HCT116 (cell line): Measurements from ENCODE around the gene AKAP9.

Experiments
- CEBPB ChIP-seq: IDR thresholded peaks from 2 replicates; pipeline ENCODE4 v1.6.1; 2012; ENCODE audit warnings: low read depth
- EGR1 ChIP-seq: IDR thresholded peaks from 2 replicates; pipeline ENCODE4 v1.6.1; 2012; ENCODE audit warnings: low read depth
- EZH2 ChIP-seq: fragments of 200-600 bp; sonication (generic); IDR thresholded peaks from 2 replicates; pipeline ENCODE4 v1.6.1; 2017; ENCODE audit warnings: antibody characterized with exemption, mixed run types
- POLR2A ChIP-seq: IDR thresholded peaks from 2 replicates; pipeline ENCODE4 v1.7.0; 2011; ENCODE audit warnings: borderline replicate concordance; ENCODE audit not compliant: insufficient read depth, insufficient read length; ENCODE audit errors: extremely low read depth
- POLR2AphosphoS5 ChIP-seq: IDR thresholded peaks from 2 replicates; pipeline ENCODE4 v1.6.1; 2011; ENCODE audit warnings: mild to moderate bottlenecking, low read depth, low read length, moderate library complexity
- SRF ChIP-seq: IDR thresholded peaks from 2 replicates; pipeline ENCODE4 v1.6.1; 2012; ENCODE audit warnings: low read depth
- ZFX ChIP-seq: fragments of 450-650 bp; IDR thresholded peaks from 2 replicates; pipeline ENCODE4 v1.6.1; 2017
- ZNF274 ChIP-seq: fragments of 200-500 bp; sonication (Bioruptor generic); IDR thresholded peaks from 2 replicates; pipeline ENCODE4 v1.6.1; 2014; ENCODE audit warnings: mild to moderate bottlenecking, low read depth, low read length, inconsistent platforms
- TF ChIP-seq, protein P1 (sequence below), 3 experiments: fragments of 200-600 bp in 1 of 3; sonication (generic) in 1 of 3; IDR thresholded peaks in 2 of 3; conservative IDR thresholded peaks in 1 of 3; 2 replicates each; pipeline ENCODE4 v1.5.1; 2012 to 2017; ENCODE audit warnings: low read depth in 2 of 3, low read length in 2 of 3, antibody characterized with exemption in 1 of 3, borderline replicate concordance in 1 of 3, control low read depth in 1 of 3, mild to moderate bottlenecking in 1 of 3, mixed read lengths in 1 of 3, mixed run types in 1 of 3, moderate library complexity in 1 of 3; ENCODE audit not compliant: insufficient read depth in 1 of 3
- TF ChIP-seq, protein P2 (sequence below): IDR thresholded peaks from 2 replicates; pipeline ENCODE4 v1.6.1; 2012; ENCODE audit warnings: low read depth
- TF ChIP-seq, protein P3 (sequence below): IDR thresholded peaks from 2 replicates; pipeline ENCODE4 v1.6.1; 2012

DNA sequence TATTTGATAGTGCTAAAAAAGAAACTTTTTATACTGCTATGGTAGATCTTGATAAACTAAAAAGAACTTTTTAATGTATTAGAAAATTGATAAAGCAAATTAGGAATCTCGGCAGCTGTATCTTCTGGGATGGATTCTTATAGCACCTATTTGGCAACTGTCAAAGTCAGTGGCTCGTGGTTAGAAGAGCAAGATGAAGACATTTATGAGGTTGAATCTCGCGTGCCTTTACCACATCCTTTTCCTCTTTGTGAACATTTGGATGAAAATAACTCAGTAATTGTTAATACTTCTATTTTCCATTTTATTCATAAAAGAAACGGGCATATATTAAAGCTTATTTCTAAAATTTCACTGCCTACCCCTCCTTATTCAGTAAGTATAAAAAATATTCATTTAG is 117.4 kb downstream of the AKAP9 start:
- TF ChIP-seq ZNF274: no peak
- TF ChIP-seq, protein P1, sequence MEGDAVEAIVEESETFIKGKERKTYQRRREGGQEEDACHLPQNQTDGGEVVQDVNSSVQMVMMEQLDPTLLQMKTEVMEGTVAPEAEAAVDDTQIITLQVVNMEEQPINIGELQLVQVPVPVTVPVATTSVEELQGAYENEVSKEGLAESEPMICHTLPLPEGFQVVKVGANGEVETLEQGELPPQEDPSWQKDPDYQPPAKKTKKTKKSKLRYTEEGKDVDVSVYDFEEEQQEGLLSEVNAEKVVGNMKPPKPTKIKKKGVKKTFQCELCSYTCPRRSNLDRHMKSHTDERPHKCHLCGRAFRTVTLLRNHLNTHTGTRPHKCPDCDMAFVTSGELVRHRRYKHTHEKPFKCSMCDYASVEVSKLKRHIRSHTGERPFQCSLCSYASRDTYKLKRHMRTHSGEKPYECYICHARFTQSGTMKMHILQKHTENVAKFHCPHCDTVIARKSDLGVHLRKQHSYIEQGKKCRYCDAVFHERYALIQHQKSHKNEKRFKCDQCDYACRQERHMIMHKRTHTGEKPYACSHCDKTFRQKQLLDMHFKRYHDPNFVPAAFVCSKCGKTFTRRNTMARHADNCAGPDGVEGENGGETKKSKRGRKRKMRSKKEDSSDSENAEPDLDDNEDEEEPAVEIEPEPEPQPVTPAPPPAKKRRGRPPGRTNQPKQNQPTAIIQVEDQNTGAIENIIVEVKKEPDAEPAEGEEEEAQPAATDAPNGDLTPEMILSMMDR (IDR thresholded peaks at IDR 0.05 in 2 of 3, conservative IDR thresholded peaks at IDR 0.05 in 1 of 3; ENCODE audit: borderline replicate concordance in 1 of 3, insufficient read depth in 1 of 3, low read depth in 2 of 3, low read length in 2 of 3): no peak
- no peak for TF ChIP-seq SRF
- TF ChIP-seq, protein P2, sequence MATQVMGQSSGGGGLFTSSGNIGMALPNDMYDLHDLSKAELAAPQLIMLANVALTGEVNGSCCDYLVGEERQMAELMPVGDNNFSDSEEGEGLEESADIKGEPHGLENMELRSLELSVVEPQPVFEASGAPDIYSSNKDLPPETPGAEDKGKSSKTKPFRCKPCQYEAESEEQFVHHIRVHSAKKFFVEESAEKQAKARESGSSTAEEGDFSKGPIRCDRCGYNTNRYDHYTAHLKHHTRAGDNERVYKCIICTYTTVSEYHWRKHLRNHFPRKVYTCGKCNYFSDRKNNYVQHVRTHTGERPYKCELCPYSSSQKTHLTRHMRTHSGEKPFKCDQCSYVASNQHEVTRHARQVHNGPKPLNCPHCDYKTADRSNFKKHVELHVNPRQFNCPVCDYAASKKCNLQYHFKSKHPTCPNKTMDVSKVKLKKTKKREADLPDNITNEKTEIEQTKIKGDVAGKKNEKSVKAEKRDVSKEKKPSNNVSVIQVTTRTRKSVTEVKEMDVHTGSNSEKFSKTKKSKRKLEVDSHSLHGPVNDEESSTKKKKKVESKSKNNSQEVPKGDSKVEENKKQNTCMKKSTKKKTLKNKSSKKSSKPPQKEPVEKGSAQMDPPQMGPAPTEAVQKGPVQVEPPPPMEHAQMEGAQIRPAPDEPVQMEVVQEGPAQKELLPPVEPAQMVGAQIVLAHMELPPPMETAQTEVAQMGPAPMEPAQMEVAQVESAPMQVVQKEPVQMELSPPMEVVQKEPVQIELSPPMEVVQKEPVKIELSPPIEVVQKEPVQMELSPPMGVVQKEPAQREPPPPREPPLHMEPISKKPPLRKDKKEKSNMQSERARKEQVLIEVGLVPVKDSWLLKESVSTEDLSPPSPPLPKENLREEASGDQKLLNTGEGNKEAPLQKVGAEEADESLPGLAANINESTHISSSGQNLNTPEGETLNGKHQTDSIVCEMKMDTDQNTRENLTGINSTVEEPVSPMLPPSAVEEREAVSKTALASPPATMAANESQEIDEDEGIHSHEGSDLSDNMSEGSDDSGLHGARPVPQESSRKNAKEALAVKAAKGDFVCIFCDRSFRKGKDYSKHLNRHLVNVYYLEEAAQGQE: no peak
- TF ChIP-seq, protein P3, sequence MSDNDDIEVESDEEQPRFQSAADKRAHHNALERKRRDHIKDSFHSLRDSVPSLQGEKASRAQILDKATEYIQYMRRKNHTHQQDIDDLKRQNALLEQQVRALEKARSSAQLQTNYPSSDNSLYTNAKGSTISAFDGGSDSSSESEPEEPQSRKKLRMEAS: no peak
- TF ChIP-seq EZH2: no peak
- TF ChIP-seq POLR2AphosphoS5: no peak
- no peak for TF ChIP-seq ZFX
- no peak for TF ChIP-seq CEBPB
- TF ChIP-seq POLR2A: no peak
- TF ChIP-seq EGR1: no peak
